Cardiac muscle cell (in vitro differentiated cells and primary cell): ENCODE results near the gene FGD3. TPM values are rescaled to one million over a fixed set of nuclear protein-coding genes. Genes with fewer than 3 reads are reported as not detected.

ENCODE experiments used
- DNase-seq, 2 donors: peaks; one replicate each; pipeline versions ENCODE4 v3.0.0 to v3.0.0-alpha.2; 2010 to 2017; ENCODE audit warnings: low read depth in 1 of 2, low spot score in 1 of 2
- H3K27ac ChIP-seq: fragments of 200-600 bp; sonication (generic); 2 replicates; pipeline ENCODE4 v1.5.1; 2016
- H3K27me3 ChIP-seq: fragments of 200-600 bp; sonication (generic); 2 replicates; pipeline ENCODE4 v1.6.0; 2016; ENCODE audit warnings: control low read depth
- H3K36me3 ChIP-seq: fragments of 200-600 bp; sonication (generic); 2 replicates; pipeline ENCODE4 v1.5.1; 2016; ENCODE audit warnings: control low read depth
- H3K4me1 ChIP-seq: fragments of 200-600 bp; sonication (generic); 2 replicates; pipeline ENCODE4 v1.8.1; 2017; ENCODE audit warnings: low read depth, mild to moderate bottlenecking, mixed run types
- H3K4me3 ChIP-seq: fragments of 200-600 bp; sonication (generic); 2 replicates; pipeline ENCODE4 v1.5.1; 2016; ENCODE audit warnings: mild to moderate bottlenecking
- H3K9me3 ChIP-seq: fragments of 200-600 bp; sonication (generic); 2 replicates; pipeline ENCODE4 v1.5.1; 2017; ENCODE audit warnings: low read depth, mild to moderate bottlenecking, control low read depth
- polyA plus RNA-seq: library from polyadenylated mRNA; unstranded; fragments of >200 nt; fragmentation: Nextera tagmentation; extraction: Ambion mirVana; gene quantifications from 2 replicates; pipeline ENCODE4 v1.2.1, GENCODE V29; 2016
- total RNA-seq: library from RNA; depleted of rRNA; stranded (reverse); fragments of >200 nt; gene quantifications from 2 replicates; pipeline ENCODE4 v1.2.3, GENCODE V29; 2016
- TF ChIP-seq, protein P1 (sequence below): IDR thresholded peaks from 2 replicates; pipeline ENCODE4 v1.5.1; 2012; ENCODE audit warnings: low read depth, mild to moderate bottlenecking, low read length

FGD3 gene
- total and polyA plus RNA-seq, 2 experiments from 2014 or later, result 0.18 TPM; not detected in 1

DNA sequence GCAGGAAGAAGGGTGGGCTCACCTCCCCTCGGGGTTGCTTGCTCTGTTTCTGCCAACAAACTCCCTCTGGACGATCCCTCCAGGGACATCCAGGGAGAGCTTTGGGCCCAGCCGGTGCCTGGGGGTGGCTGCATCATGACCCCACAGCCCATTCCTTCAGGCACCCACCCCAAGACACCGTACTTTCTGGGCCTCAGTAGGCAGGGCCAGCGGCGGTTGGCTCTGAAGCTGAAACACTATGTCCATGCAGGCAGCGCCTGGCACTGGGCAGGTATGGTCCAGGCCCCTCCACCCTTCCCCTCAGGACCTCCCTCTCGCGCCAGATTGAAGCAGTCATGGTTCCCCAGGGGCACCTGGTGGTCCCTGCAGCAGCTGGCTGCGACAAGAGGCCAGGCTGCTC lies 92.7 kb downstream of the FGD3 start:
- H3K27me3 ChIP-seq, result no peaks in the 10 kb centered on the region
- H3K27ac ChIP-seq, result no peak overlapping the region
- no peak for DNase-seq
- no peaks in the 10 kb centered on the region for H3K4me1 ChIP-seq
- TF ChIP-seq, protein P1, sequence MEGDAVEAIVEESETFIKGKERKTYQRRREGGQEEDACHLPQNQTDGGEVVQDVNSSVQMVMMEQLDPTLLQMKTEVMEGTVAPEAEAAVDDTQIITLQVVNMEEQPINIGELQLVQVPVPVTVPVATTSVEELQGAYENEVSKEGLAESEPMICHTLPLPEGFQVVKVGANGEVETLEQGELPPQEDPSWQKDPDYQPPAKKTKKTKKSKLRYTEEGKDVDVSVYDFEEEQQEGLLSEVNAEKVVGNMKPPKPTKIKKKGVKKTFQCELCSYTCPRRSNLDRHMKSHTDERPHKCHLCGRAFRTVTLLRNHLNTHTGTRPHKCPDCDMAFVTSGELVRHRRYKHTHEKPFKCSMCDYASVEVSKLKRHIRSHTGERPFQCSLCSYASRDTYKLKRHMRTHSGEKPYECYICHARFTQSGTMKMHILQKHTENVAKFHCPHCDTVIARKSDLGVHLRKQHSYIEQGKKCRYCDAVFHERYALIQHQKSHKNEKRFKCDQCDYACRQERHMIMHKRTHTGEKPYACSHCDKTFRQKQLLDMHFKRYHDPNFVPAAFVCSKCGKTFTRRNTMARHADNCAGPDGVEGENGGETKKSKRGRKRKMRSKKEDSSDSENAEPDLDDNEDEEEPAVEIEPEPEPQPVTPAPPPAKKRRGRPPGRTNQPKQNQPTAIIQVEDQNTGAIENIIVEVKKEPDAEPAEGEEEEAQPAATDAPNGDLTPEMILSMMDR, result no peak
- no peaks in the 10 kb centered on the region for H3K9me3 ChIP-seq
- H3K4me3 ChIP-seq, result no peak overlapping the region
- H3K36me3 ChIP-seq, result no peaks in the 10 kb centered on the region

DNA sequence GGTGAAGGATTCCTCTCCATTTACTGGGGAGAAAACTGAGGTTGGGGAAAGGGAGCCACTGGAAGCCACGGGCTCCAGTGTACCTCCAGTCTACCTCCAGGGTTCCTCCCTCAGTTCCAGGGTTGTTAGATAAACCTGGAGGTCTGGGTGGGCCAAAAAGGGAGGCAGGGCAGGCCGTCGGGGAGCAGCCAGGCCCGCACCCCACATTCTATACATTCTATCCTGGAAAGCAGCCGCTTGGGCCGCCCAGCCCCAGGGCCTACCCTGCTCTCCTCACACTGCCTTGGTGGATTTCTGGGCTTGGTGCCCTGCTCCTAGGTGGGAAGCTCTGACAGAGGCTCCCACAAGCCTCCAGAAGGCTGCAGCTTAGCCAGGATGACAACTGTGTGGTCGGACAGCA lies 93.1 kb downstream of the FGD3 start:
- TF ChIP-seq, protein P1, result no peak
- Histone ChIP-seq H3K9me3 (no peaks in the 10 kb centered on the region), H3K4me1 (no peaks in the 10 kb centered on the region), H3K36me3 (no peaks in the 10 kb centered on the region), H3K27ac (no peak overlapping the region), H3K27me3 (no peaks in the 10 kb centered on the region), H3K4me3 (no peak overlapping the region)
- no peak for DNase-seq

DNA sequence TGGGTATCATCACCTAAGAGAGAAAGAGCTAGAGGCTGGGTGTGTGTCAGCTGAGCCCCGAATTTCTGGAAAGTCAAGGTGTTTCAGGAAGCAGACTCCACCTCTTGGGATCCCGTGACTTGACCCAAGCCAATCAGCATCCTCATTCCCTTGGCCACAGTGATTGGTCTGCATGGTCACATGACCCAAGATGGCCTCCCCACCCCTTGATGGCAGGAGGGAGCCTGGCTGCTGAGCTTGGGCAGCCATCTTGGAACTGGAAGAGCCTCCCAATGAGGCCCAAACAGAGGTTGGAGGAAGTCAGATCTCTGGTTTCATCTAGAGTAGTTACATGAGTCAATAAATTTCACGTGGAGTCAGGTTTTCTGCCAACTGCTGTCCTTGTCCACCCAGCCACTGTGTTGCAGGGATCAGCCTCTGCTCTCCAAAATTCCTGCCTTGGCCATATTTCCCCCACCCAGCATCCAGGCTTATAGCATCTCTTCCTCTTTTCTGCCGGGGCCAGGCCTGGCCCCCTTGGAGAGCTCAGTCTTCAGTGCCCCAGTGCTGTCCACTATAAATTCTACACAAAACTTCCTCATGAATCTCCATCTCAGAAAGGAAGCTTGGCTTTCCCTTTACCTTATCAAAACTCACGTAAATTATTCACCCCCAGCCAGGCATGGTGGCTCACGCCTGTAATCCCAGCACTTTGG lies 93.9 kb downstream of the FGD3 start:
- H3K27ac ChIP-seq, result no peak overlapping the region
- no peak for DNase-seq

DNA sequence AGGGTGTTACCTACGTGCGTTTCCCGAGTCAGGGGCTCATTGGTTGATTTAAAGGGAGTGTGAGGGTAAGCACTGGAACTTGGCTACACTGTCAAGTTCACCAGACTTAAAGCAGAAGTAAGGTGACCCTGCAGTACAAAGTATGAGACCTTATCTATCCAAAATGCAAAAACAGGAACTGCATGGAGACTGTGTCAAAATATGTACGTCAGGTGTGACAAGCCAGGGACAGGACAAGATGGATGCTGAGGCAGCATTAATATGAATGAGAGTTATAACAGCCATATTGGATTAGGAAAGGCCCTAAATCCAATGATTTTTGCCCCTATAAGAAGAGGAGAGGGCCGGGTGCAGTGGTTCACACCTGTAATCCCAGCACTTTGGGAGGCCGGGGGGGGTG lies 95.8 kb downstream of the FGD3 start:
- H3K36me3 ChIP-seq, result no peaks in the 10 kb centered on the region
- no peaks in the 10 kb centered on the region for H3K9me3 ChIP-seq
- no peak for DNase-seq
- no peaks in the 10 kb centered on the region for H3K27me3 ChIP-seq
- H3K27ac ChIP-seq, result no peak overlapping the region
- no peaks in the 10 kb centered on the region for H3K4me1 ChIP-seq
- TF ChIP-seq, protein P1, result no peak
- H3K4me3 ChIP-seq, result no peak overlapping the region

More for the DNA sequence above, 93.9 kb downstream of the FGD3 start:
- Histone ChIP-seq H3K36me3 (no peaks in the 10 kb centered on the region), H3K4me1 (no peaks in the 10 kb centered on the region), H3K27me3 (no peaks in the 10 kb centered on the region), H3K4me3 (no peak overlapping the region), H3K9me3 (no peaks in the 10 kb centered on the region)
- TF ChIP-seq, protein P1, result no peak

DNA sequence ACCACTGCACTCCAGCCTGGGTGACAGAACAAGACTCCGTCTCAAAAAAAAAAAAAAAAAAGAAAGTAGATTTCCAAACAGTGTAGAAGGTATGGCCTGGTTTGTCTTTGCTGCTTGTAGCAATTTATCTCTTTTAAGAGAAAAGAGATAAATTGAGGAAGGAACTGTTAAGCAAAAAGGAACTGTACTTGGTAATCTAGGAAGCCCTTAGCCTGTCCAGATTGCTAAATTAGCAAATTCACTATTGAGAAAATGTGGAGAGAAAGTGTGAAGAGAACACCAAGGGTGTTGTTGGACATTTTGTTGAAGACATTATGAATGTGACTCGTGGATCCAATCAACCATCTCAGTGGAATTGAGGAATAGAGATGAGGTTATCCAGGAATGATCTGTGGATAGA lies 98.2 kb downstream of the FGD3 start:
- TF ChIP-seq, protein P1, result no peak
- Histone ChIP-seq H3K27ac (no peak overlapping the region), H3K4me1 (no peaks in the 10 kb centered on the region), H3K4me3 (no peak overlapping the region), H3K27me3 (no peaks in the 10 kb centered on the region), H3K36me3 (no peaks in the 10 kb centered on the region), H3K9me3 (no peaks in the 10 kb centered on the region)
- no peak for DNase-seq
